IMR-90 (cell line): Measurements from ENCODE around the gene CHSY3. TPM values are rescaled to one million over a fixed set of nuclear protein-coding genes. Genes with fewer than 3 reads are reported as not detected.

Experiments
- ATAC-seq: fragments of 200-7000 bp; cut with Tn5 transposase; 2 replicates; pipeline ENCODE4 v1.9.1; 2020; ENCODE audit warnings: low read depth, mild to moderate bottlenecking, moderate library complexity
- BruUV-seq: library from RNA; stranded (reverse); fragments of 400-500 nt; replicated peaks from 2 replicates; lab custom pipeline; 2021; lab: Mats Ljungman, UMichigan
- CTCF ChIA-PET: fragments of 300-600 bp; formaldehyde crosslinking; extraction: SDS; loops from one replicate; lab custom pipeline; 2021; ENCODE audit warnings: antibody characterized with exemption; lab: Yijun Ruan, JAX
- POLR2A ChIA-PET: fragments of 300-600 bp; sonication (Branson Sonifier 250); formaldehyde crosslinking; loops from one replicate; lab custom pipeline; 2022; ENCODE audit warnings: antibody characterized with exemption; ENCODE audit not compliant: unreplicated experiment; lab: Charles Lee
- DNase-seq: peaks from one replicate; pipeline ENCODE4 v3.0.0; 2013
- H2AFZ ChIP-seq: replicated peaks from 2 replicates; pipeline ENCODE3; 2013; ENCODE audit warnings: low read length, mild to moderate bottlenecking; ENCODE audit not compliant: poor library complexity
- H2AK5ac ChIP-seq: 2 replicates; pipeline ENCODE4 v1.6.1; 2013; ENCODE audit warnings: low read depth, low read length, inconsistent platforms
- H2AK9ac ChIP-seq: replicated peaks from 2 replicates; pipeline ENCODE3; 2013; ENCODE audit warnings: mild to moderate bottlenecking, low read depth, low read length, moderate library complexity; ENCODE audit not compliant: poor library complexity
- H2BK120ac ChIP-seq: 2 replicates; pipeline ENCODE4 v1.6.1; 2013; ENCODE audit warnings: low read depth, low read length, inconsistent platforms
- H2BK15ac ChIP-seq: 3 replicates; pipeline ENCODE4 v1.6.1; 2013; ENCODE audit warnings: low read depth, low read length, inconsistent platforms
- H2BK20ac ChIP-seq: 2 replicates; pipeline ENCODE4 v1.6.1; 2013; ENCODE audit warnings: low read depth, mild to moderate bottlenecking, inconsistent platforms, low read length, moderate library complexity
- H2BK5ac ChIP-seq: 2 replicates; pipeline ENCODE4 v1.6.1; 2013; ENCODE audit warnings: mild to moderate bottlenecking, low read depth, low read length, inconsistent platforms; ENCODE audit not compliant: poor library complexity, severe bottlenecking
- H3K14ac ChIP-seq: replicated peaks from 2 replicates; pipeline ENCODE4 v1.6.1; 2013; ENCODE audit warnings: low read depth, low read length, inconsistent platforms
- H3K18ac ChIP-seq: 2 replicates; pipeline ENCODE4 v1.6.1; 2013; ENCODE audit warnings: low read depth, low read length, control low read depth
- H3K23ac ChIP-seq: 2 replicates; pipeline ENCODE4 v1.6.1; 2013; ENCODE audit warnings: low read depth, low read length, inconsistent platforms
- H3K27ac ChIP-seq: 2 replicates; pipeline ENCODE4 v1.5.1; 2013; ENCODE audit warnings: mild to moderate bottlenecking, control low read depth, low read length; ENCODE audit not compliant: insufficient read depth
- H3K27me3 ChIP-seq: 2 replicates; pipeline ENCODE4 v1.6.1; 2013; ENCODE audit warnings: low read length; ENCODE audit not compliant: control insufficient read depth, insufficient read depth
- H3K36me3 ChIP-seq: 2 replicates; pipeline ENCODE4 v1.6.1; 2013; ENCODE audit warnings: low read length, mixed read lengths; ENCODE audit not compliant: control insufficient read depth, insufficient read depth
- H3K4ac ChIP-seq: 2 replicates; pipeline ENCODE4 v1.6.1; 2013; ENCODE audit warnings: low read depth, low read length, inconsistent platforms
- H3K4me1 ChIP-seq: 2 replicates; pipeline ENCODE4 v1.6.1; 2013; ENCODE audit warnings: low read length, mixed read lengths; ENCODE audit not compliant: control insufficient read depth, insufficient read depth
- H3K4me2 ChIP-seq: 2 replicates; pipeline ENCODE4 v1.6.1; 2013; ENCODE audit warnings: low read depth, mild to moderate bottlenecking, control low read depth, low read length, moderate library complexity
- H3K4me3 ChIP-seq: 2 replicates; pipeline ENCODE4 v1.5.1; 2013; ENCODE audit warnings: low read depth, mild to moderate bottlenecking, control low read depth, low read length, moderate library complexity; ENCODE audit not compliant: insufficient read depth
- H3K56ac ChIP-seq: 2 replicates; pipeline ENCODE4 v1.6.1; 2013; ENCODE audit warnings: low read length, inconsistent platforms; ENCODE audit not compliant: insufficient read depth; ENCODE audit errors: extremely low read depth
- H3K79me1 ChIP-seq, 2 experiments: 2 replicates each; pipeline ENCODE4 v1.6.1; 2013; ENCODE audit warnings: low read length in 2 of 2, inconsistent platforms in 1 of 2, low read depth in 1 of 2
- H3K9ac ChIP-seq: 2 replicates; pipeline ENCODE4 v1.6.1; 2013; ENCODE audit warnings: low read depth, low read length, control low read depth
- H3K9me1 ChIP-seq: 2 replicates; pipeline ENCODE4 v1.6.1; 2013; ENCODE audit warnings: low read length, inconsistent platforms; ENCODE audit not compliant: insufficient read depth
- H3K9me3 ChIP-seq: 2 replicates; pipeline ENCODE4 v1.6.1; 2013; ENCODE audit warnings: low read length; ENCODE audit not compliant: control insufficient read depth, insufficient read depth
- H4K20me1 ChIP-seq: 2 replicates; pipeline ENCODE4 v1.6.1; 2013; ENCODE audit warnings: low read length, inconsistent platforms; ENCODE audit not compliant: insufficient read depth
- H4K5ac ChIP-seq: 2 replicates; pipeline ENCODE4 v1.6.1; 2013; ENCODE audit warnings: mild to moderate bottlenecking, low read depth, low read length, control low read depth
- H4K8ac ChIP-seq, 2 experiments: 2 replicates each; pipeline ENCODE4 v1.6.1; 2013; ENCODE audit warnings: low read depth in 2 of 2, low read length in 2 of 2, control low read depth in 1 of 2, inconsistent platforms in 1 of 2
- H4K91ac ChIP-seq: 2 replicates; pipeline ENCODE4 v1.6.1; 2013; ENCODE audit warnings: low read depth, low read length, inconsistent platforms; ENCODE audit not compliant: insufficient read depth
- CEBPB ChIP-seq: IDR thresholded peaks from 2 replicates; pipeline ENCODE4 v1.6.1; 2012; ENCODE audit warnings: low read depth, low read length, improper control_type of control experiment
- NFE2L2 ChIP-seq: fragments of 150-350 bp; IDR thresholded peaks from 2 replicates; pipeline ENCODE4 v1.6.1; 2016; ENCODE audit warnings: low read depth, mild to moderate bottlenecking, low read length
- POLR2A ChIP-seq: IDR thresholded peaks from 2 replicates; pipeline ENCODE4 v1.6.1; 2012; ENCODE audit warnings: mild to moderate bottlenecking, low read depth, low read length
- RFX5 ChIP-seq: IDR thresholded peaks from 2 replicates; pipeline ENCODE4 v1.8.0; 2012; ENCODE audit warnings: low read depth, mild to moderate bottlenecking, low read length, moderate library complexity
- SMC3 ChIP-seq: fragments of 150-350 bp; IDR thresholded peaks from 2 replicates; pipeline ENCODE4 v1.6.1; 2016; ENCODE audit warnings: low read depth, mild to moderate bottlenecking, antibody characterized with exemption, low read length, moderate library complexity
- WGBS, 2 experiments: methylation state at CpG; one replicate each; pipeline versions ENCODE4 v1.1.5 to v1.1.7; 2013; ENCODE audit warnings: missing lambda C conversion rate in 2 of 2; ENCODE audit not compliant: insufficient read length in 1 of 2; ENCODE audit errors: extremely low coverage in 2 of 2; 5-methylcytosine and 5-hydroxymethylcytosine counted together
- dilution Hi-C: fragments of 300-500 bp; cut with HindIII; formaldehyde crosslinking; loops from one replicate; pipeline ENCODE4 v1.14.3; 2018; ENCODE audit warnings: low sequenced_read_pairs; ENCODE audit not compliant: unreplicated experiment
- in situ Hi-C: fragments of 300-500 bp; cut with MboI; formaldehyde crosslinking; loops from 3 replicates; pipeline ENCODE4 v1.14.3; 2019; ENCODE audit warnings: low sequenced_read_pairs, inconsistent platforms, mixed read lengths
- intact Hi-C: fragments of 100-400 bp; cut with micrococcal nuclease; formaldehyde crosslinking; loops from 2 replicates; pipeline ENCODE4 v1.10.0; 2022
- polyA plus RNA-seq, 3 experiments: library from polyadenylated mRNA; depleted of rRNA; stranded (reverse); fragments of >200 nt; gene quantifications; 2 replicates each; pipeline ENCODE4 v1.2.3, GENCODE V29; 2012; ENCODE audit warnings: low replicate concordance in 1 of 3
- total RNA-seq: library from RNA; depleted of rRNA; stranded (reverse); fragments of >200 nt; gene quantifications from 2 replicates; pipeline ENCODE4 v1.2.3, GENCODE V29; 2012

Gene CHSY3
- total and polyA plus RNA-seq, 2 of the 4 experiments (the other 2 are of a cell fraction), result 0.62 to 1.3 TPM

- H3K4ac ChIP-seq, result no peak overlapping the region
- no peak overlapping the region for H2BK5ac ChIP-seq
- no peaks in the 10 kb centered on the region for H3K9me3 ChIP-seq
- H3K56ac ChIP-seq, result no peak overlapping the region
- H2BK120ac ChIP-seq, result no peak overlapping the region
- no peak for DNase-seq
- no peaks in the 10 kb centered on the region for H3K36me3 ChIP-seq
- no peak for ATAC-seq
- no peak overlapping the region for H2BK15ac ChIP-seq
- H3K4me2 ChIP-seq, result no peak overlapping the region
- in situ Hi-C loops (no loop called here), dilution Hi-C loops (no loop called here), intact Hi-C loops (no loop called here)
- no peaks in the 10 kb centered on the region for H3K4me1 ChIP-seq
- ChIA-PET POLR2A (no interaction called here), CTCF (no interaction called here)
- H2BK20ac ChIP-seq, result no peak overlapping the region
- no peak overlapping the region for H2AK9ac ChIP-seq
- no peaks in the 10 kb centered on the region for H3K27me3 ChIP-seq
- H3K18ac ChIP-seq, result no peak overlapping the region
- no CpG with 5 or more reads among the region's 1 CpG for WGBS, 2 experiments
- no peak overlapping the region for H3K23ac ChIP-seq
- H2AK5ac ChIP-seq, result no peak overlapping the region
- no peak overlapping the region for H3K9ac ChIP-seq
- no peak overlapping the region for H3K4me3 ChIP-seq
- no peaks in the 10 kb centered on the region for H3K9me1 ChIP-seq
- H3K14ac ChIP-seq, result no peak overlapping the region
- BruUV-seq, result no TSS peak
- H3K27ac ChIP-seq, result no peak overlapping the region
- H2AFZ ChIP-seq, result no peak overlapping the region
- no peak overlapping the region for H4K91ac ChIP-seq
- H3K79me1 ChIP-seq, result no peaks in the 10 kb centered on the region
- H4K5ac ChIP-seq, result no peak overlapping the region
- no peaks in the 10 kb centered on the region for H4K20me1 ChIP-seq
- H4K8ac ChIP-seq, result no peak overlapping the region
- no peak for TF ChIP-seq SMC3
- no peak for TF ChIP-seq POLR2A
- no peak for TF ChIP-seq CEBPB
- no peak for TF ChIP-seq NFE2L2
- no peak for TF ChIP-seq RFX5
Measured at GRCh38 chr5:129884322-129884721, 19.9 kb upstream of the CHSY3 start.
